Right atrium auricular region (tissue), 2 donors: ENCODE results near the gene SLIT3. TPM values are rescaled to one million over a fixed set of nuclear protein-coding genes. Genes with fewer than 3 reads are reported as not detected.

Experiments used
- DNase-seq: peaks from one replicate; pipeline ENCODE4 v3.0.0-alpha.2; 2019; ENCODE audit warnings: low spot score
- H3K27ac ChIP-seq, 2 donors: fragments of 200-600 bp; sonication (generic); 1 replicate in 1 of 2; 2 replicates in 1 of 2; pipeline ENCODE4 v1.5.1; 2016 to 2019
- H3K27me3 ChIP-seq, 2 donors: fragments of 200-600 bp; sonication (generic); one replicate each; pipeline versions ENCODE4 v1.5.1 to v1.6.0; 2017 to 2019
- H3K36me3 ChIP-seq: fragments of 200-600 bp; sonication (generic); one replicate; pipeline ENCODE4 v1.5.1; 2016
- H3K4me1 ChIP-seq, 2 donors: fragments of 200-600 bp; sonication (generic); one replicate each; pipeline versions ENCODE4 v1.5.1 to v1.6.0; 2017 to 2019
- H3K4me3 ChIP-seq, 2 donors: fragments of 200-600 bp; sonication (generic); 1 replicate in 1 of 2; 2 replicates in 1 of 2; pipeline ENCODE4 v1.5.1; 2017 to 2019; ENCODE audit warnings: mild to moderate bottlenecking in 1 of 2, moderate library complexity in 1 of 2
- H3K9me3 ChIP-seq, 2 donors: fragments of 200-600 bp; sonication (generic); one replicate each; pipeline ENCODE4 v1.5.1; 2019
- CTCF ChIP-seq, 2 donors: fragments of 200-600 bp; sonication (generic); IDR thresholded peaks; one replicate each; pipeline ENCODE4 v1.5.1; 2019; ENCODE audit warnings: antibody characterized with exemption in 2 of 2
- total RNA-seq, 2 donors: library from RNA; depleted of rRNA; stranded (reverse); fragments of >200 nt; gene quantifications; one replicate each; pipeline ENCODE4 v1.1.0, GENCODE V29; 2016

The SLIT3 gene
- total RNA-seq, 2 donors from 2014 or later: 66.1 to 85.8 TPM

GRCh38 chr5:168770996-168771395 lies 529.9 kb downstream of the SLIT3 start:
- no peak overlapping the region for H3K27ac ChIP-seq
- no peaks in the 10 kb centered on the region for H3K9me3 ChIP-seq
- no peaks in the 10 kb centered on the region for H3K27me3 ChIP-seq
- peaks cover 44% of the 10 kb centered on the region for H3K36me3 ChIP-seq
- H3K4me3 ChIP-seq: no peak overlapping the region
- TF ChIP-seq CTCF (IDR thresholded peaks at IDR 0.05): no peak
- no peak for DNase-seq
- peaks cover 0 to 2% of the 10 kb centered on the region in 2 donors for H3K4me1 ChIP-seq

GRCh38 chr5:168770036-168770498 lies 530.9 kb downstream of the SLIT3 start:
- Histone ChIP-seq H3K27me3 (no peaks in the 10 kb centered on the region), H3K9me3 (no peaks in the 10 kb centered on the region), H3K27ac (no peak overlapping the region), H3K4me1 (peaks cover 0 to 6% of the 10 kb centered on the region in 2 donors), H3K36me3 (peaks cover 44% of the 10 kb centered on the region), H3K4me3 (no peak overlapping the region)
- TF ChIP-seq CTCF (IDR thresholded peaks at IDR 0.05): no peak
- no peak for DNase-seq

- Histone ChIP-seq H3K27ac (no peak overlapping the region), H3K4me1 (peaks cover 0 to 6% of the 10 kb centered on the region in 2 donors), H3K9me3 (no peaks in the 10 kb centered on the region), H3K27me3 (no peaks in the 10 kb centered on the region), H3K36me3 (peaks cover 29% of the 10 kb centered on the region), H3K4me3 (no peak overlapping the region)
- no peak for DNase-seq
- TF ChIP-seq CTCF (IDR thresholded peaks at IDR 0.05): no peak
Observed at GRCh38 chr5:168768172-168768571, 532.8 kb downstream of the SLIT3 start.

- Histone ChIP-seq H3K27me3 (no peaks in the 10 kb centered on the region), H3K4me1 (peaks cover 0 to 6% of the 10 kb centered on the region in 2 donors), H3K9me3 (no peaks in the 10 kb centered on the region), H3K4me3 (no peak overlapping the region), H3K36me3 (peaks cover 13% of the 10 kb centered on the region), H3K27ac (peak overlapping the region; percentile 3 to 38)
- no peak for DNase-seq
- no peak for TF ChIP-seq CTCF (IDR thresholded peaks at IDR 0.05)
Observed at GRCh38 chr5:168766426-168766700, 534.6 kb downstream of the SLIT3 start.

GRCh38 chr5:168765551-168766425 lies 535.2 kb downstream of the SLIT3 start:
- TF ChIP-seq CTCF (IDR thresholded peaks at IDR 0.05): no peak
- Histone ChIP-seq H3K4me3 (no peak overlapping the region), H3K27ac (peak overlapping the region; percentile 3 to 38), H3K9me3 (no peaks in the 10 kb centered on the region), H3K4me1 (peaks cover 0 to 6% of the 10 kb centered on the region in 2 donors), H3K36me3 (peaks cover 16% of the 10 kb centered on the region), H3K27me3 (no peaks in the 10 kb centered on the region)
- no peak for DNase-seq
